Kidney (tissue), 14 donors: ENCODE measurements around the gene GDF10. TPM values are rescaled to one million over a fixed set of nuclear protein-coding genes. Genes with fewer than 3 reads are reported as not detected.

Source experiments
- DNase-seq, 5 donors: peaks; one replicate each; pipeline ENCODE4 v3.0.0-alpha.2; 2013 to 2020
- FAIRE-seq: peaks from 2 replicates; lab custom pipeline; 2012; peaks lifted over from hg19 to GRCh38; lab: Jason Lieb, UNC
- H3K27ac ChIP-seq, 2 donors: one replicate each; pipeline ENCODE4 v1.7.0; 2013; ENCODE audit warnings: low read depth in 2 of 2, low read length in 2 of 2, inconsistent platforms in 1 of 2
- H3K27me3 ChIP-seq: one replicate; pipeline ENCODE4 v1.7.1; 2013; ENCODE audit warnings: low read length, inconsistent platforms; ENCODE audit not compliant: control insufficient read depth, insufficient read depth
- H3K36me3 ChIP-seq, 3 donors: one replicate each; pipeline versions ENCODE4 v1.7.0 to v1.7.1; 2013; ENCODE audit warnings: low read length in 3 of 3, control low read depth in 1 of 3, inconsistent platforms in 1 of 3; ENCODE audit not compliant: insufficient read depth in 3 of 3, control insufficient read depth in 2 of 3
- H3K4me1 ChIP-seq, 3 donors: one replicate each; pipeline versions ENCODE4 v1.7.0 to v1.7.1; 2013; ENCODE audit warnings: low read length in 3 of 3, inconsistent platforms in 1 of 3, low read depth in 1 of 3; ENCODE audit not compliant: control insufficient read depth in 2 of 3, insufficient read depth in 2 of 3
- H3K4me3 ChIP-seq, 3 donors: one replicate each; pipeline versions ENCODE4 v1.7.0 to v1.8.1; 2013; ENCODE audit warnings: low read length in 3 of 3, control low read depth in 1 of 3, inconsistent platforms in 1 of 3
- H3K9ac ChIP-seq, 3 donors: one replicate each; pipeline versions ENCODE4 v1.7.0 to v1.7.1; 2013; ENCODE audit warnings: low read length in 3 of 3, control low read depth in 1 of 3, inconsistent platforms in 1 of 3
- H3K9me3 ChIP-seq, 3 donors: one replicate each; pipeline versions ENCODE4 v1.7.0 to v1.7.1; 2013; ENCODE audit warnings: low read length in 3 of 3, control low read depth in 1 of 3, inconsistent platforms in 1 of 3; ENCODE audit not compliant: control insufficient read depth in 2 of 3, insufficient read depth in 1 of 3
- CTCF ChIP-seq: IDR thresholded peaks from 3 replicates; pipeline ENCODE4 v1.5.1; 2012; ENCODE audit warnings: mild to moderate bottlenecking, moderate library complexity, borderline replicate concordance; ENCODE audit not compliant: insufficient read depth; ENCODE audit errors: extremely low read depth
- intact Hi-C: fragments of 100-400 bp; cut with DNase I; formaldehyde crosslinking; loops from one replicate; pipeline ENCODE4 v1.11.1; 2022
- polyA plus RNA-seq: library from polyadenylated mRNA; stranded (reverse); fragments of 350-450 nt; fragmentation: Illumina TruSeq; extraction: RNeasy Lipid Tissue Mini Kit (QIAGEN cat#74804); gene quantifications from one replicate; pipeline ENCODE4 v1.2.3, GENCODE V29; 2014; ENCODE audit warnings: low read depth, low replicate concordance; ENCODE audit not compliant: insufficient read depth
- total RNA-seq: library from RNA; stranded (reverse); fragmentation: NEBNext Ultra II Directional; extraction: Animal tissue kit (Norgen Biotek cat#: 25700); gene quantifications from one replicate; pipeline ENCODE4 v1.2.1, GENCODE V29; 2021
- donor health status: control.
- donor health status: control.
- donor health status: control.
- donor health status: control.
- donor health status: control.
- donor health status: DM: yes; HTN: yes; CAD: no.
- donor health status: Normal renal cell carcinoma (clear cell type).

The GDF10 gene
- total and polyA plus RNA-seq, 2 donors from 2014 or later = 1.1 TPM; not detected in 1

- DNase-seq = peak in 1 of 5 donors; percentile 65
- H3K4me1 ChIP-seq = no peaks in the 10 kb centered on the region
- no peak within 1 kb of the TSS for H3K27ac ChIP-seq
- no peaks in the 10 kb centered on the region for H3K27me3 ChIP-seq
- no peak for TF ChIP-seq CTCF
- H3K9ac ChIP-seq = no peak within 1 kb of the TSS
- no peak for FAIRE-seq
- no peak within 1 kb of the TSS for H3K4me3 ChIP-seq
- no peaks in the 10 kb centered on the region for H3K9me3 ChIP-seq
- no peaks in the 10 kb centered on the region for H3K36me3 ChIP-seq
- intact Hi-C loops = no loop called here
These were observed 22.5 kb downstream of the GDF10 start, which contains the start of gene GDF2 for GRCh38 chr10:47322300-47323061. Gene GDF2 (plus strand): TSS chr10:47322454. CDS start chr10:47322669, 215 bp downstream.

- Histone ChIP-seq H3K4me1 (no peaks in the 10 kb centered on the region), H3K9ac (no peak overlapping the region), H3K27ac (no peak overlapping the region), H3K36me3 (no peaks in the 10 kb centered on the region), H3K27me3 (no peaks in the 10 kb centered on the region), H3K4me3 (no peak overlapping the region), H3K9me3 (no peaks in the 10 kb centered on the region)
- FAIRE-seq (no peak), DNase-seq (no peak)
- no peak for TF ChIP-seq CTCF
- intact Hi-C loops = no loop called here
These were observed 23.1 kb downstream of the GDF10 start for GRCh38 chr10:47323087-47323486.

GRCh38 chr10:47323636-47324296 lies 23.8 kb downstream of the GDF10 start:
- no peak overlapping the region for H3K4me3 ChIP-seq
- H3K27ac ChIP-seq = no peak overlapping the region
- FAIRE-seq (no peak), DNase-seq (peak in 1 of 5 donors; percentile 15)
- no peaks in the 10 kb centered on the region for H3K27me3 ChIP-seq
- H3K9me3 ChIP-seq = no peaks in the 10 kb centered on the region
- intact Hi-C loops = no loop called here
- TF ChIP-seq CTCF = no peak
- no peaks in the 10 kb centered on the region for H3K4me1 ChIP-seq
- H3K9ac ChIP-seq = no peak overlapping the region
- H3K36me3 ChIP-seq = no peaks in the 10 kb centered on the region
